ENCODE results near the gene SNX1. TPM values are rescaled to one million over a fixed set of nuclear protein-coding genes. Genes with fewer than 3 reads are reported as not detected.

Gene SNX1
- total and polyA plus RNA-seq, 2 experiments from 2014 or later = 36.5 to 36.9 TPM

GRCh38 chr15:64095431-64095794 lies 369 bp upstream of the SNX1 start:
- peaks cover 24% of the 10 kb centered on the region for H3K4me1 ChIP-seq (ENCODE audit: low read depth)
- peak overlapping the region; percentile 70 for H3K4me3 ChIP-seq
- no peaks in the 10 kb centered on the region for H3K9me3 ChIP-seq (ENCODE audit: low read depth)

GRCh38 chr15:64096668-64097384 lies 1.0 kb downstream of the SNX1 start:
- peak; percentile 27 for TF ChIP-seq CTCF (IDR thresholded peaks at IDR 0.05; ENCODE audit: low read depth, low read length)
- peaks cover 23% of the 10 kb centered on the region for H3K4me1 ChIP-seq (ENCODE audit: low read depth)
- H3K27ac ChIP-seq = peak overlapping the region; percentile 85

More at GRCh38 chr15:64095431-64095794, 369 bp upstream of the SNX1 start:
- no peaks in the 10 kb centered on the region for H3K27me3 ChIP-seq
- H3K36me3 ChIP-seq = no peaks in the 10 kb centered on the region
- no peak for DNase-seq (ENCODE audit: low read depth in 1 of 2, low spot score in 1 of 2)
- no peak for TF ChIP-seq CTCF (IDR thresholded peaks at IDR 0.05; ENCODE audit: low read depth, low read length)
- peak overlapping the region; percentile 62 for H3K27ac ChIP-seq

GRCh38 chr15:64099379-64099778 lies 3.6 kb downstream of the SNX1 start:
- no peak for DNase-seq (ENCODE audit: low read depth in 1 of 2, low spot score in 1 of 2)
- H3K27me3 ChIP-seq = no peaks in the 10 kb centered on the region
- no peak overlapping the region for H3K27ac ChIP-seq
- peaks cover 13% of the 10 kb centered on the region for H3K4me1 ChIP-seq (ENCODE audit: low read depth)
- H3K36me3 ChIP-seq = no peaks in the 10 kb centered on the region
- TF ChIP-seq CTCF (IDR thresholded peaks at IDR 0.05; ENCODE audit: low read depth, low read length) = no peak
- H3K4me3 ChIP-seq = no peak overlapping the region
- no peaks in the 10 kb centered on the region for H3K9me3 ChIP-seq (ENCODE audit: low read depth)

More at GRCh38 chr15:64096668-64097384, 1.0 kb downstream of the SNX1 start:
- no peaks in the 10 kb centered on the region for H3K36me3 ChIP-seq
- no peaks in the 10 kb centered on the region for H3K9me3 ChIP-seq (ENCODE audit: low read depth)
- H3K27me3 ChIP-seq = no peaks in the 10 kb centered on the region
- peak; percentile 5 to 55 for DNase-seq (ENCODE audit: low read depth in 1 of 2, low spot score in 1 of 2)
- peak overlapping the region; percentile 70 for H3K4me3 ChIP-seq

- H3K27ac ChIP-seq = no peak overlapping the region
- H3K9me3 ChIP-seq (ENCODE audit: low read depth) = no peaks in the 10 kb centered on the region
- no peak for DNase-seq (ENCODE audit: low read depth in 1 of 2, low spot score in 1 of 2)
- no peaks in the 10 kb centered on the region for H3K27me3 ChIP-seq
- peaks cover 6% of the 10 kb centered on the region for H3K4me1 ChIP-seq (ENCODE audit: low read depth)
- H3K4me3 ChIP-seq = no peak overlapping the region
- H3K36me3 ChIP-seq = no peaks in the 10 kb centered on the region
- no peak for TF ChIP-seq CTCF (IDR thresholded peaks at IDR 0.05; ENCODE audit: low read depth, low read length)
Observed at GRCh38 chr15:64100958-64101357, 5.2 kb downstream of the SNX1 start.

- no peaks in the 10 kb centered on the region for H3K27me3 ChIP-seq
- no peak overlapping the region for H3K27ac ChIP-seq
- no peak for DNase-seq (ENCODE audit: low read depth in 1 of 2, low spot score in 1 of 2)
- peaks cover under 1% of the 10 kb centered on the region for H3K4me1 ChIP-seq (ENCODE audit: low read depth)
- H3K9me3 ChIP-seq (ENCODE audit: low read depth) = no peaks in the 10 kb centered on the region
- no peaks in the 10 kb centered on the region for H3K36me3 ChIP-seq
- no peak overlapping the region for H3K4me3 ChIP-seq
- TF ChIP-seq CTCF (IDR thresholded peaks at IDR 0.05; ENCODE audit: low read depth, low read length) = no peak
Observed at GRCh38 chr15:64102497-64102896, 6.7 kb downstream of the SNX1 start.

Measured in cardiac muscle cell (in vitro differentiated cells and primary cell).